HG03139 (cell line): ENCODE results near the gene SKA2.
"Not testable (repeated sequence)": the region's sequence is repeated elsewhere in the genome, so short reads cannot be mapped to it uniquely, and the experiment has no call there.

Experiments
- ATAC-seq: cut with Tn5 transposase; IDR thresholded peaks from one replicate; pipeline ENCODE4 v1.9.1; 2021; ENCODE audit not compliant: unreplicated experiment

The SKA2 gene

GRCh38 chr17:59105852-59106462 lies 49.0 kb downstream of the SKA2 start:
- ATAC-seq = peak; percentile 18

GRCh38 chr17:59101178-59101577 lies 53.8 kb downstream of the SKA2 start:
- ATAC-seq = no peak

- ATAC-seq = no peak
Measured at GRCh38 chr17:59097876-59098275, 57.1 kb downstream of the SKA2 start.

- ATAC-seq = no peak
Measured at GRCh38 chr17:59094861-59095530, 60.0 kb downstream of the SKA2 start.

GRCh38 chr17:59093702-59094231 lies 61.2 kb downstream of the SKA2 start:
- no peak for ATAC-seq

GRCh38 chr17:59093145-59093701 lies 61.8 kb downstream of the SKA2 start:
- ATAC-seq = no peak

- not testable (repeated sequence) for ATAC-seq
Measured at GRCh38 chr17:59090593-59090992, 64.4 kb downstream of the SKA2 start.

- no peak for ATAC-seq
Measured at GRCh38 chr17:59084154-59084553, 70.8 kb downstream of the SKA2 start.

GRCh38 chr17:59074494-59074893 lies 80.5 kb downstream of the SKA2 start:
- no peak for ATAC-seq

GRCh38 chr17:59073972-59074371 lies 81.0 kb downstream of the SKA2 start:
- no peak for ATAC-seq

GRCh38 chr17:59069856-59070255 lies 85.1 kb downstream of the SKA2 start:
- ATAC-seq = no peak

- no peak for ATAC-seq
Measured at GRCh38 chr17:59067756-59068155, 87.2 kb downstream of the SKA2 start.

- ATAC-seq = no peak
Measured at GRCh38 chr17:59067340-59067739, 87.6 kb downstream of the SKA2 start.

- ATAC-seq = no peak
Measured at GRCh38 chr17:59062509-59062908, 92.5 kb downstream of the SKA2 start.
